IMR-90 (cell line): ENCODE results near the gene ANKS3. TPM values are rescaled to one million over a fixed set of nuclear protein-coding genes. Genes with fewer than 3 reads are reported as not detected.
A peak's percentile ranks its signal among the peaks of the same experiment; 100 is the strongest.

Experiments used
- ATAC-seq: fragments of 200-7000 bp; cut with Tn5 transposase; 2 replicates; pipeline ENCODE4 v1.9.1; 2020; ENCODE audit warnings: low read depth, mild to moderate bottlenecking, moderate library complexity
- BruUV-seq: library from RNA; stranded (reverse); fragments of 400-500 nt; replicated peaks from 2 replicates; lab custom pipeline; 2021; lab: Mats Ljungman, UMichigan
- CTCF ChIA-PET: fragments of 300-600 bp; formaldehyde crosslinking; extraction: SDS; loops from one replicate; lab custom pipeline; 2021; ENCODE audit warnings: antibody characterized with exemption; lab: Yijun Ruan, JAX
- POLR2A ChIA-PET: fragments of 300-600 bp; sonication (Branson Sonifier 250); formaldehyde crosslinking; loops from one replicate; lab custom pipeline; 2022; ENCODE audit warnings: antibody characterized with exemption; ENCODE audit not compliant: unreplicated experiment; lab: Charles Lee
- DNase-seq: peaks from one replicate; pipeline ENCODE4 v3.0.0; 2013
- H2AFZ ChIP-seq: replicated peaks from 2 replicates; pipeline ENCODE3; 2013; ENCODE audit warnings: low read length, mild to moderate bottlenecking; ENCODE audit not compliant: poor library complexity
- H2AK5ac ChIP-seq: 2 replicates; pipeline ENCODE4 v1.6.1; 2013; ENCODE audit warnings: low read depth, low read length, inconsistent platforms
- H2AK9ac ChIP-seq: replicated peaks from 2 replicates; pipeline ENCODE3; 2013; ENCODE audit warnings: mild to moderate bottlenecking, low read depth, low read length, moderate library complexity; ENCODE audit not compliant: poor library complexity
- H2BK120ac ChIP-seq: 2 replicates; pipeline ENCODE4 v1.6.1; 2013; ENCODE audit warnings: low read depth, low read length, inconsistent platforms
- H2BK15ac ChIP-seq: 3 replicates; pipeline ENCODE4 v1.6.1; 2013; ENCODE audit warnings: low read depth, low read length, inconsistent platforms
- H2BK20ac ChIP-seq: 2 replicates; pipeline ENCODE4 v1.6.1; 2013; ENCODE audit warnings: low read depth, mild to moderate bottlenecking, inconsistent platforms, low read length, moderate library complexity
- H2BK5ac ChIP-seq: 2 replicates; pipeline ENCODE4 v1.6.1; 2013; ENCODE audit warnings: mild to moderate bottlenecking, low read depth, low read length, inconsistent platforms; ENCODE audit not compliant: poor library complexity, severe bottlenecking
- H3K14ac ChIP-seq: replicated peaks from 2 replicates; pipeline ENCODE4 v1.6.1; 2013; ENCODE audit warnings: low read depth, low read length, inconsistent platforms
- H3K18ac ChIP-seq: 2 replicates; pipeline ENCODE4 v1.6.1; 2013; ENCODE audit warnings: low read depth, low read length, control low read depth
- H3K23ac ChIP-seq: 2 replicates; pipeline ENCODE4 v1.6.1; 2013; ENCODE audit warnings: low read depth, low read length, inconsistent platforms
- H3K27ac ChIP-seq: 2 replicates; pipeline ENCODE4 v1.5.1; 2013; ENCODE audit warnings: mild to moderate bottlenecking, control low read depth, low read length; ENCODE audit not compliant: insufficient read depth
- H3K27me3 ChIP-seq: 2 replicates; pipeline ENCODE4 v1.6.1; 2013; ENCODE audit warnings: low read length; ENCODE audit not compliant: control insufficient read depth, insufficient read depth
- H3K36me3 ChIP-seq: 2 replicates; pipeline ENCODE4 v1.6.1; 2013; ENCODE audit warnings: low read length, mixed read lengths; ENCODE audit not compliant: control insufficient read depth, insufficient read depth
- H3K4ac ChIP-seq: 2 replicates; pipeline ENCODE4 v1.6.1; 2013; ENCODE audit warnings: low read depth, low read length, inconsistent platforms
- H3K4me1 ChIP-seq: 2 replicates; pipeline ENCODE4 v1.6.1; 2013; ENCODE audit warnings: low read length, mixed read lengths; ENCODE audit not compliant: control insufficient read depth, insufficient read depth
- H3K4me2 ChIP-seq: 2 replicates; pipeline ENCODE4 v1.6.1; 2013; ENCODE audit warnings: low read depth, mild to moderate bottlenecking, control low read depth, low read length, moderate library complexity
- H3K4me3 ChIP-seq: 2 replicates; pipeline ENCODE4 v1.5.1; 2013; ENCODE audit warnings: low read depth, mild to moderate bottlenecking, control low read depth, low read length, moderate library complexity; ENCODE audit not compliant: insufficient read depth
- H3K56ac ChIP-seq: 2 replicates; pipeline ENCODE4 v1.6.1; 2013; ENCODE audit warnings: low read length, inconsistent platforms; ENCODE audit not compliant: insufficient read depth; ENCODE audit errors: extremely low read depth
- H3K79me1 ChIP-seq, 2 experiments: 2 replicates each; pipeline ENCODE4 v1.6.1; 2013; ENCODE audit warnings: low read length in 2 of 2, inconsistent platforms in 1 of 2, low read depth in 1 of 2
- H3K9ac ChIP-seq: 2 replicates; pipeline ENCODE4 v1.6.1; 2013; ENCODE audit warnings: low read depth, low read length, control low read depth
- H3K9me1 ChIP-seq: 2 replicates; pipeline ENCODE4 v1.6.1; 2013; ENCODE audit warnings: low read length, inconsistent platforms; ENCODE audit not compliant: insufficient read depth
- H3K9me3 ChIP-seq: 2 replicates; pipeline ENCODE4 v1.6.1; 2013; ENCODE audit warnings: low read length; ENCODE audit not compliant: control insufficient read depth, insufficient read depth
- H4K20me1 ChIP-seq: 2 replicates; pipeline ENCODE4 v1.6.1; 2013; ENCODE audit warnings: low read length, inconsistent platforms; ENCODE audit not compliant: insufficient read depth
- H4K5ac ChIP-seq: 2 replicates; pipeline ENCODE4 v1.6.1; 2013; ENCODE audit warnings: mild to moderate bottlenecking, low read depth, low read length, control low read depth
- H4K8ac ChIP-seq, 2 experiments: 2 replicates each; pipeline ENCODE4 v1.6.1; 2013; ENCODE audit warnings: low read depth in 2 of 2, low read length in 2 of 2, control low read depth in 1 of 2, inconsistent platforms in 1 of 2
- H4K91ac ChIP-seq: 2 replicates; pipeline ENCODE4 v1.6.1; 2013; ENCODE audit warnings: low read depth, low read length, inconsistent platforms; ENCODE audit not compliant: insufficient read depth
- CEBPB ChIP-seq: IDR thresholded peaks from 2 replicates; pipeline ENCODE4 v1.6.1; 2012; ENCODE audit warnings: low read depth, low read length, improper control_type of control experiment
- CHD1 ChIP-seq: IDR thresholded peaks from 2 replicates; pipeline ENCODE4 v1.6.1; 2012; ENCODE audit warnings: low read depth, low read length, improper control_type of control experiment
- MAZ ChIP-seq: IDR thresholded peaks from 2 replicates; pipeline ENCODE4 v1.6.1; 2012; ENCODE audit warnings: low read depth, mild to moderate bottlenecking, low read length, improper control_type of control experiment, moderate library complexity, borderline replicate concordance
- POLR2A ChIP-seq: IDR thresholded peaks from 2 replicates; pipeline ENCODE4 v1.6.1; 2012; ENCODE audit warnings: mild to moderate bottlenecking, low read depth, low read length
- RAD21 ChIP-seq: IDR thresholded peaks from 2 replicates; pipeline ENCODE4 v1.6.1; 2012; ENCODE audit warnings: low read length, improper control_type of control experiment
- RCOR1 ChIP-seq: IDR thresholded peaks from 2 replicates; pipeline ENCODE4 v1.6.1; 2012; ENCODE audit warnings: mild to moderate bottlenecking, low read length, improper control_type of control experiment; ENCODE audit not compliant: insufficient replicate concordance
- USF2 ChIP-seq: fragments of 150-350 bp; IDR thresholded peaks from 2 replicates; pipeline ENCODE4 v1.6.1; 2017; ENCODE audit warnings: mild to moderate bottlenecking, antibody characterized with exemption, low read length, low read depth
- WGBS, 2 experiments: methylation state at CpG; one replicate each; pipeline versions ENCODE4 v1.1.5 to v1.1.7; 2013; ENCODE audit warnings: missing lambda C conversion rate in 2 of 2; ENCODE audit not compliant: insufficient read length in 1 of 2; ENCODE audit errors: extremely low coverage in 2 of 2; 5-methylcytosine and 5-hydroxymethylcytosine counted together
- dilution Hi-C: fragments of 300-500 bp; cut with HindIII; formaldehyde crosslinking; loops from one replicate; pipeline ENCODE4 v1.14.3; 2018; ENCODE audit warnings: low sequenced_read_pairs; ENCODE audit not compliant: unreplicated experiment
- in situ Hi-C: fragments of 300-500 bp; cut with MboI; formaldehyde crosslinking; loops from 3 replicates; pipeline ENCODE4 v1.14.3; 2019; ENCODE audit warnings: low sequenced_read_pairs, inconsistent platforms, mixed read lengths
- intact Hi-C: fragments of 100-400 bp; cut with micrococcal nuclease; formaldehyde crosslinking; loops from 2 replicates; pipeline ENCODE4 v1.10.0; 2022
- polyA plus RNA-seq, 3 experiments: library from polyadenylated mRNA; depleted of rRNA; stranded (reverse); fragments of >200 nt; gene quantifications; 2 replicates each; pipeline ENCODE4 v1.2.3, GENCODE V29; 2012; ENCODE audit warnings: low replicate concordance in 1 of 3
- total RNA-seq: library from RNA; depleted of rRNA; stranded (reverse); fragments of >200 nt; gene quantifications from 2 replicates; pipeline ENCODE4 v1.2.3, GENCODE V29; 2012

The ANKS3 gene
- total and polyA plus RNA-seq, 2 of the 4 experiments (the other 2 are of a cell fraction), result 24.4 to 25.0 TPM

DNA sequence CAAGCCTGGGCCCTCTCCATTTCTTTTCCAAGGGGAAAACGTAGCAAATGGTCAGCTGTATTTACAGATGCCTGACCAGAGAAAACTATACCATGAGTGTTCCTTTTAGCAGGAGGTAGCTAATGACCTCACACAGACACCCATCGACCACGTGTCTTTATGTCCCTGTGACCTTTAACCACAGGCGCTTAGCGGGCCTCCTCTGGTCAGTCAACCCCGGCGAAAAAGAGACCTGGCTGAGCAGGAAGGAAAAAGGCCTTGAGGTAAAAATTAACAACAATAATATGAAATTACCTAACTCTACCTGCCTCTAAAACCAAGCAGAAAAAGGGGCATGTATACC, 31.6 kb downstream of the ANKS3 start:
- no peak overlapping the region for H4K5ac ChIP-seq
- peaks cover 0 to 10% of the 10 kb centered on the region in 2 experiments; a peak in 1 of 4 replicates for H3K79me1 ChIP-seq
- no peak overlapping the region for H2BK20ac ChIP-seq
- H2AK9ac ChIP-seq, result peak overlapping the region; percentile 34
- intact Hi-C loops, result no loop called here
- no peak overlapping the region for H2AFZ ChIP-seq
- CTCF ChIA-PET, result no interaction called here
- ATAC-seq (no peak), DNase-seq (no peak)
- no peak overlapping the region for H3K18ac ChIP-seq
- no peak overlapping the region for H3K9ac ChIP-seq
- H3K27me3 ChIP-seq, result no peaks in the 10 kb centered on the region
- no CpG with 5 or more reads among the region's 7 CpGs for WGBS, 2 experiments
- no peak overlapping the region for H2AK5ac ChIP-seq
- H3K4me3 ChIP-seq, result no peak overlapping the region
- H2BK5ac ChIP-seq, result no peak overlapping the region
- H3K4ac ChIP-seq, result no peak overlapping the region
- no peak overlapping the region for H3K23ac ChIP-seq
- dilution Hi-C loops, result no loop called here
- in situ Hi-C loops, result no loop called here
- H4K91ac ChIP-seq, result no peak overlapping the region
- peaks cover 60% of the 10 kb centered on the region for H3K36me3 ChIP-seq
- H3K56ac ChIP-seq, result no peak overlapping the region
- no peaks in the 10 kb centered on the region for H3K9me3 ChIP-seq
- no peak overlapping the region for H4K8ac ChIP-seq
- no peak overlapping the region for H3K27ac ChIP-seq
- no peak overlapping the region for H2BK120ac ChIP-seq
- 0 out of 2 replicates have a peak, but pooled peaks cover 3% of the 10 kb centered on the region for H3K9me1 ChIP-seq
- no peak overlapping the region for H2BK15ac ChIP-seq
- H3K4me2 ChIP-seq, result no peak overlapping the region
- H3K14ac ChIP-seq, result no peak overlapping the region
- POLR2A ChIA-PET, result no interaction called here
- BruUV-seq, result no TSS peak
- H3K4me1 ChIP-seq, result no peaks in the 10 kb centered on the region
- no peak for TF ChIP-seq USF2
- TF ChIP-seq CEBPB, result no peak
- no peak for TF ChIP-seq CHD1
- no peak for TF ChIP-seq RCOR1
- no peak for TF ChIP-seq POLR2A
- no peak for TF ChIP-seq RAD21
- TF ChIP-seq MAZ, result no peak
- H4K20me1 ChIP-seq, result 0 out of 2 replicates have a peak, but pooled peaks cover 3% of the 10 kb centered on the region
